Heart left ventricle (tissue), 13 donors: ENCODE data around the gene ACSS1.

Experiments used
- POLR2A ChIP-seq, 2 donors: fragments of 450-650 bp; IDR thresholded peaks; one replicate each; pipeline ENCODE4 v1.6.1; 2017; ENCODE audit warnings: antibody characterized with exemption in 2 of 2, mild to moderate bottlenecking in 2 of 2, moderate library complexity in 2 of 2
- TF ChIP-seq, protein P1 (sequence below), 12 donors: fragments of 200-600 bp; sonication (generic) in 4 of 12; IDR thresholded peaks; one replicate each; pipeline versions ENCODE4 v1.5.0 to v1.8.0; 2018 to 2022; ENCODE audit warnings: antibody characterized with exemption in 12 of 12, mild to moderate bottlenecking in 5 of 12
- donor health status: ischemic (EF 13 %, LVEDD 7.1; RV severe dilation, severe dysfunction).
- donor health status: DM: no; HTN: yes; CAD: no.
- donor health status: DM: no; HTN: no; CAD: no.
- donor health status: ischemic (EF 25% LVEDD 6.9; RV normal size, moderate dysfunction).
- donor health status: ischemic (EF 25% LVEDD 5.7; RV mildly dilated, moderate dysfunction).
- donor health status: ischemic (EF 35%, LVEDD 5.7; RV mildly dilated, moderate dysfunction).
- donor health status: nonischemic (EF 11% LVEDD 7.7; RV severe dilation, severe dysfunction).
- donor health status: DM: yes; HTN: yes; CAD: no.
- donor health status: PGD.
- donor health status: ischemic (EF 29% LVEDD 5.4; RV normal size, mild dysfunction).
- donor health status: nonischemic (EF 23%, LVEDD 6.1; RV moderate dilation, normal function).

DNA sequence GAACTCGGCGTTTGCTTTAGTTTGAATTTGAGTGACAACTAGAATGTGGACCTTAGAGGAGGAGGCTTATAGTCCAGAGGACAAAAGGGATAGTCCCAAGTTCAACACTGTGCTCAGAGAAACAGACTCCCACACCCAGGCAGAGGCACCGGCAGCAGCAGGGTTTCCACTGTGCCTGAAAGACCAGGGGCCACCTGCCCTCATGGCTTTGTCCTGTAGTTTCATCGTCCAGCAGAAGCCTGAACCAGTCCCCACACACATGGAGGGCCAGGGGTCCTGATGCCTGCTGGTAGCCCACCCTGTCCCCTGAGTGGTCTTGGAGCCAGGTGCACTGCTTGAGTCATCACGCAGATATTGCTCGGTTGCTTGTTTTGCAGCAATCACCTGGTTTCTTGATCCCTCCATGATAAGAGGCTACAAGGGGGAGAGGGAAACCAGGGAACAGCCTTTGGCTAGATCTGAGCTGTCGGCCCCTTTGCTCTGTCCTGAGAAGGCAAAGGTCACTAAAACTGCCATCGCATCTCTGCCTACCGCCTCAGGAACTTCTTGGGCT is 7.2 kb upstream of the ACSS1 start:
- TF ChIP-seq, protein P1, sequence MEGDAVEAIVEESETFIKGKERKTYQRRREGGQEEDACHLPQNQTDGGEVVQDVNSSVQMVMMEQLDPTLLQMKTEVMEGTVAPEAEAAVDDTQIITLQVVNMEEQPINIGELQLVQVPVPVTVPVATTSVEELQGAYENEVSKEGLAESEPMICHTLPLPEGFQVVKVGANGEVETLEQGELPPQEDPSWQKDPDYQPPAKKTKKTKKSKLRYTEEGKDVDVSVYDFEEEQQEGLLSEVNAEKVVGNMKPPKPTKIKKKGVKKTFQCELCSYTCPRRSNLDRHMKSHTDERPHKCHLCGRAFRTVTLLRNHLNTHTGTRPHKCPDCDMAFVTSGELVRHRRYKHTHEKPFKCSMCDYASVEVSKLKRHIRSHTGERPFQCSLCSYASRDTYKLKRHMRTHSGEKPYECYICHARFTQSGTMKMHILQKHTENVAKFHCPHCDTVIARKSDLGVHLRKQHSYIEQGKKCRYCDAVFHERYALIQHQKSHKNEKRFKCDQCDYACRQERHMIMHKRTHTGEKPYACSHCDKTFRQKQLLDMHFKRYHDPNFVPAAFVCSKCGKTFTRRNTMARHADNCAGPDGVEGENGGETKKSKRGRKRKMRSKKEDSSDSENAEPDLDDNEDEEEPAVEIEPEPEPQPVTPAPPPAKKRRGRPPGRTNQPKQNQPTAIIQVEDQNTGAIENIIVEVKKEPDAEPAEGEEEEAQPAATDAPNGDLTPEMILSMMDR (IDR thresholded peaks at IDR 0.05): no peak
- no peak for TF ChIP-seq POLR2A (IDR thresholded peaks at IDR 0.05)
